GM23338 (cell line): ENCODE data around the gene MAGEB6. TPM values are rescaled to one million over a fixed set of nuclear protein-coding genes. Genes with fewer than 3 reads are reported as not detected.

ENCODE experiments used
- ATAC-seq: fragments of 200-7000 bp; cut with Tn5 transposase; 3 replicates; pipeline ENCODE4 v1.9.1; 2020
- DNase-seq: peaks from one replicate; pipeline ENCODE4 v3.0.0-alpha.2; 2015; ENCODE audit warnings: low spot score
- H2AFZ ChIP-seq: fragments of 200-600 bp; sonication (generic); 2 replicates; pipeline ENCODE4 v1.8.0; 2016; ENCODE audit warnings: antibody characterized with exemption, mild to moderate bottlenecking, moderate library complexity
- H3F3A ChIP-seq: fragments of 200-600 bp; sonication (generic); replicated peaks from 2 replicates; pipeline ENCODE4 v1.8.0; 2017; ENCODE audit warnings: antibody characterized with exemption, mixed run types, low read depth
- H3K27ac ChIP-seq: fragments of 200-600 bp; sonication (generic); 2 replicates; pipeline ENCODE4 v1.6.1; 2016; ENCODE audit warnings: low read depth
- H3K27me3 ChIP-seq: fragments of 200-600 bp; sonication (generic); 2 replicates; pipeline ENCODE4 v1.8.0; 2016; ENCODE audit warnings: mild to moderate bottlenecking, mixed run types, moderate library complexity; ENCODE audit not compliant: insufficient read depth
- H3K36me3 ChIP-seq: fragments of 200-600 bp; sonication (generic); 2 replicates; pipeline ENCODE4 v1.8.0; 2016; ENCODE audit warnings: mild to moderate bottlenecking; ENCODE audit not compliant: insufficient read depth
- H3K4me1 ChIP-seq: fragments of 200-600 bp; sonication (generic); 2 replicates; pipeline ENCODE4 v1.8.0; 2016; ENCODE audit warnings: mild to moderate bottlenecking, moderate library complexity; ENCODE audit not compliant: insufficient read depth
- H3K4me2 ChIP-seq: fragments of 200-600 bp; sonication (generic); 2 replicates; pipeline ENCODE4 v1.7.1; 2017; ENCODE audit warnings: mixed run types
- H3K4me3 ChIP-seq: fragments of 200-600 bp; sonication (generic); 2 replicates; pipeline ENCODE4 v1.6.1; 2016; ENCODE audit warnings: mixed run types
- H3K79me2 ChIP-seq: fragments of 200-600 bp; sonication (generic); replicated peaks from 2 replicates; pipeline ENCODE4 v1.8.0; 2017; ENCODE audit warnings: mild to moderate bottlenecking; ENCODE audit not compliant: insufficient read depth
- H3K9me2 ChIP-seq: fragments of 200-600 bp; sonication (generic); 2 replicates; pipeline ENCODE4 v1.8.0; 2017; ENCODE audit not compliant: insufficient read depth
- H4K20me1 ChIP-seq: fragments of 200-600 bp; sonication (generic); replicated peaks from 2 replicates; pipeline ENCODE4 v1.8.0; 2017; ENCODE audit warnings: mild to moderate bottlenecking; ENCODE audit not compliant: insufficient read depth
- H3K27ac Mint-ChIP-seq: 2 replicates; pipeline ENCODE4 v1.8.0; 2020; ENCODE audit warnings: inconsistent platforms, mild to moderate bottlenecking, moderate library complexity, mixed read lengths
- H3K27me3 Mint-ChIP-seq: 3 replicates; pipeline ENCODE4 v1.8.0; 2022; ENCODE audit warnings: low read depth, mild to moderate bottlenecking, moderate library complexity, mixed read lengths, inconsistent platforms; ENCODE audit not compliant: insufficient read depth, poor library complexity
- H3K36me3 Mint-ChIP-seq: 3 replicates; pipeline ENCODE4 v1.8.0; 2021; ENCODE audit warnings: low read depth, mild to moderate bottlenecking, inconsistent platforms, moderate library complexity, mixed read lengths
- H3K4me1 Mint-ChIP-seq: 3 replicates; pipeline ENCODE4 v1.8.0; 2020; ENCODE audit warnings: mild to moderate bottlenecking, inconsistent platforms, mixed read lengths
- H3K4me3 Mint-ChIP-seq: 3 replicates; pipeline ENCODE4 v1.8.0; 2021; ENCODE audit warnings: moderate library complexity, mild to moderate bottlenecking, inconsistent platforms, mixed read lengths
- H3K9me3 Mint-ChIP-seq: 3 replicates; pipeline ENCODE4 v1.8.0; 2020; ENCODE audit warnings: moderate library complexity, mild to moderate bottlenecking, inconsistent platforms, mixed read lengths
- CREB1 ChIP-seq: fragments of 250-450 bp; sonication (Bioruptor Pico); IDR thresholded peaks from 2 replicates; pipeline ENCODE4 v1.5.0; 2020; ENCODE audit warnings: low read depth, mild to moderate bottlenecking, moderate library complexity
- ETS1 ChIP-seq: IDR thresholded peaks from 2 replicates; pipeline ENCODE4 v1.6.1; 2016; ENCODE audit warnings: antibody characterized with exemption
- EZH2 ChIP-seq: fragments of 200-600 bp; sonication (generic); IDR thresholded peaks from one replicate; pipeline ENCODE4 v1.8.0; 2017; ENCODE audit warnings: antibody characterized with exemption, mild to moderate bottlenecking, low read depth; ENCODE audit not compliant: unreplicated experiment
- EZH2phosphoT487 ChIP-seq: fragments of 200-600 bp; sonication (generic); IDR thresholded peaks from one replicate; pipeline ENCODE4 v1.8.1; 2018; ENCODE audit warnings: antibody characterized with exemption; ENCODE audit not compliant: unreplicated experiment
- JUNB ChIP-seq: IDR thresholded peaks from one replicate; pipeline ENCODE4 v1.6.1; 2016; ENCODE audit warnings: antibody characterized with exemption; ENCODE audit not compliant: unreplicated experiment
- POLR2AphosphoS5 ChIP-seq: IDR thresholded peaks from 2 replicates; pipeline ENCODE4 v1.6.1; 2016; ENCODE audit warnings: antibody characterized with exemption, low read depth
- REST ChIP-seq: IDR thresholded peaks from one replicate; pipeline ENCODE4 v1.6.1; 2018; ENCODE audit warnings: antibody characterized with exemption; ENCODE audit not compliant: unreplicated experiment
- STAT1 ChIP-seq: IDR thresholded peaks from one replicate; pipeline ENCODE4 v1.6.1; 2016; ENCODE audit warnings: antibody characterized with exemption; ENCODE audit not compliant: unreplicated experiment
- ZNF114 ChIP-seq: fragments of 250-450 bp; sonication (Bioruptor Pico); IDR thresholded peaks from 2 replicates; pipeline ENCODE4 v1.5.0; 2020; ENCODE audit warnings: mild to moderate bottlenecking, moderate library complexity
- ZNF331 ChIP-seq: fragments of 250-450 bp; sonication (Bioruptor Pico); IDR thresholded peaks from 2 replicates; pipeline ENCODE4 v1.5.0; 2020; ENCODE audit warnings: low read depth, mild to moderate bottlenecking, moderate library complexity
- polyA plus RNA-seq: library from polyadenylated mRNA; unstranded; fragments of >200 nt; fragmentation: Nextera tagmentation; extraction: Ambion mirVana; gene quantifications from 2 replicates; pipeline ENCODE4 v1.2.1, GENCODE V29; 2016
- total RNA-seq: library from RNA; depleted of rRNA; stranded (reverse); fragments of >200 nt; shearing (Covaris generic); gene quantifications from 2 replicates; pipeline ENCODE4 v1.2.3, GENCODE V29; 2014

The MAGEB6 gene
- total and polyA plus RNA-seq, 2 experiments from 2014 or later, result not detected

DNA sequence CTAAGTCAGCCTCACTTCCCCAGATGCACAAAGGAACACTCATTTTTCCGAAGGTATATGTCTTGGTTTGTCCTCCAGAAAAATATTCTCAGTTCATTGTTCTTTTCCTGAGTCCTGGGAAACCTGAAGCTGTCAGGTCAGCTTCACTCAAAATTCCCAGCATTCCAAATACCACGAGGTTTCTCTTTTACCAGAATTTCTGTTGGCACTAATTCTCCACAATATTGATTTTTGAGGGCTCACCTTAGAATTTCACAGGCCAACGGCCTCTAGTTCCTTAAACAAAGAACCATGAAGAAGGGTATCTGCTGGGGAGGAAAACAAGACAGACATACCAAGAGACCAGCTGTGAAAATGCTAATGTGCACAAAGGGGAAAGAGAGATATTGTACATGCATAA lies 15.8 kb downstream of the MAGEB6 start (continued):
- TF ChIP-seq ETS1, result no peak
- no peak for TF ChIP-seq ZNF114 (CRISPR knock-in tag)

- Histone ChIP-seq H4K20me1 (no peaks in the 10 kb centered on the region), H3K27ac (no peak within 1 kb of the TSS), H3K27me3 (no peaks in the 10 kb centered on the region), H3K36me3 (no peaks in the 10 kb centered on the region), H3K4me3 (no peak within 1 kb of the TSS), H3K4me1 (no peaks in the 10 kb centered on the region), H3K4me2 (no peak within 1 kb of the TSS), H2AFZ (no peak within 1 kb of the TSS), H3K9me2 (no peaks in the 10 kb centered on the region), H3K79me2 (no peaks in the 10 kb centered on the region), H3F3A (no peaks in the 10 kb centered on the region)
- no peaks in the 10 kb centered on the region for H3K4me1 Mint-ChIP-seq
- H3K27ac Mint-ChIP-seq, result no peak within 1 kb of the TSS
- no peak for TF ChIP-seq CREB1 (CRISPR knock-in tag)
- no peaks in the 10 kb centered on the region for H3K9me3 Mint-ChIP-seq
- no peaks in the 10 kb centered on the region for H3K36me3 Mint-ChIP-seq
- no peak for DNase-seq
- H3K4me3 Mint-ChIP-seq, result no peak within 1 kb of the TSS
- no peak for ATAC-seq
- H3K27me3 Mint-ChIP-seq, result no peaks in the 10 kb centered on the region
Observed at GRCh38 chrX:26215869-26216268, 23.6 kb downstream of the MAGEB6 start, which contains the start of gene MAGEB5. TSS of gene MAGEB5 (plus strand) at chrX:26216169. CDS start at chrX:26217302, 1,133 bp downstream.

- Histone ChIP-seq H3F3A (no peaks in the 10 kb centered on the region), H3K4me2 (no peak overlapping the region), H3K27ac (no peak overlapping the region), H2AFZ (no peak overlapping the region), H3K79me2 (no peaks in the 10 kb centered on the region), H3K36me3 (no peaks in the 10 kb centered on the region), H3K4me3 (no peak overlapping the region), H4K20me1 (no peaks in the 10 kb centered on the region), H3K4me1 (no peaks in the 10 kb centered on the region), H3K27me3 (no peaks in the 10 kb centered on the region), H3K9me2 (no peaks in the 10 kb centered on the region)
- ATAC-seq, result no peak
- Mint-ChIP-seq H3K4me1 (no peaks in the 10 kb centered on the region), H3K36me3 (no peaks in the 10 kb centered on the region; the same call in 2 of the 3 replicates), H3K9me3 (no peaks in the 10 kb centered on the region; the same call in 2 of the 3 replicates), H3K4me3 (no peak overlapping the region), H3K27me3 (no peaks in the 10 kb centered on the region), H3K27ac (no peak overlapping the region)
- DNase-seq, result no peak
- TF ChIP-seq REST, result no peak
- TF ChIP-seq CREB1 (CRISPR knock-in tag), result no peak
- no peak for TF ChIP-seq ZNF114 (CRISPR knock-in tag)
- no peak for TF ChIP-seq JUNB
- no peak for TF ChIP-seq EZH2
- no peak for TF ChIP-seq STAT1
- no peak for TF ChIP-seq POLR2AphosphoS5
- no peak for TF ChIP-seq ZNF331 (CRISPR knock-in tag)
- no peak for TF ChIP-seq EZH2phosphoT487
Observed at GRCh38 chrX:26219351-26219750, 27.1 kb downstream of the MAGEB6 start.
